Medulla oblongata (tissue), 1 donor: ENCODE measurements around the gene UVRAG.
"Not testable (repeated sequence)": the region's sequence is repeated elsewhere in the genome, so short reads cannot be mapped to it uniquely, and the experiment has no call there.

Experiments
- DNase-seq: peaks from one replicate; pipeline ENCODE4 v3.0.0-alpha.2; 2015; ENCODE audit errors: extremely low spot score

UVRAG gene

DNA sequence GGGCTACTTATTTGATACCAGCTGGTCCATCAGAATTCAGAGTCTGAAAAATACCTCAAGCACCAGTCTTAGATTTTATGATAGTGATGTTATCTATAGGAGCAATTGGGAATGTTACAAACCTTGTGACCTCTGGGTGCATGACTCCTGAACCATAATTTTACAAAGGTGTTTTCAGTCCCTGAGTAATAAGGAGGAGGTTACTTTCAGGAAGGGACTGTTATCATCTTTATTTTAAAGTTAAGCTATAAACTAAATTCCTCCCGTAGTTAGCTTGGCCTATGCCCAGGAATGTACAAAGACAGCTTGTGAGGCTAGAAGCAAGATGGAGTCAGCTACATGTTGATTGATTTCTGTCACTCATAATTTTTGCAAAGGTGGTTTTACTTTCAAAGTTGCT lies 101.9 kb downstream of the UVRAG start:
- DNase-seq: no peak

DNA sequence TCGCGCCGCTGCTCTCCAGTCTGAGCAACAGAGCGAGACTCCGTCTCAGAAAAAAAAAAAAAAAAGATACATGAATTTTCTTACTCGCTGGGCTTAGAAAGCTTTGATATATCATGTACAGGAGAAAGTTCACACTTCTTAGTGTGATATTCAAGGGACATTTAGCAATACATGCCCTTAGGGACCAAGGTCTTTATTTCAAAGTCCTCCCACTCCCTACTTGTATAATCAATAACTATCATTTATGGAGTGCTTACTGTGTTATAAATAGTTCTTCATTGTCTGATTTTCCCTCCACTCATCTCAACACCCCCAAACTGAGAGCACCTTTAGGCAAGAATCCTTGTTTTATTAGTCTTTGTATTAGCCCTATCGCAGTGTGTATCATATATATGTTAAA lies 103.3 kb downstream of the UVRAG start:
- no peak for DNase-seq

DNA sequence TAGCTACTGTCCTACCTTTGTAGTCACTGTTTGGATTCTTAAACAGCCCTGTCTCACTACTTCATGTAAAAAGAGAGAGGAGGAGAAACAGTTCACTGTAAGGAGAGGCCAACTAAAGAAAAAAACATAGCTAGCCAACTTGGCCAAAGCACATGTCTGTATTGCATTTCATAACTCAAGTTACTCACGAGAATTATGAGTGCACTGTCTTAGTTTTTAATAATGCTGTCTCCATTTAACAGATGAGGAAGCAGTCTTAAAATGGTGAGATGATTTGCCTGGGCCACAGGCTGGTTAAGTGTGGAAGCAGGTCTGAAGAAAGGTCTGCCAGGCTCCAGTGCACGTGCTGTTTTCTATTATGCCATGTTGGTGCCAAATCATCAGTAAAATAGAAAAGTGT lies 104.5 kb downstream of the UVRAG start:
- DNase-seq: no peak

DNA sequence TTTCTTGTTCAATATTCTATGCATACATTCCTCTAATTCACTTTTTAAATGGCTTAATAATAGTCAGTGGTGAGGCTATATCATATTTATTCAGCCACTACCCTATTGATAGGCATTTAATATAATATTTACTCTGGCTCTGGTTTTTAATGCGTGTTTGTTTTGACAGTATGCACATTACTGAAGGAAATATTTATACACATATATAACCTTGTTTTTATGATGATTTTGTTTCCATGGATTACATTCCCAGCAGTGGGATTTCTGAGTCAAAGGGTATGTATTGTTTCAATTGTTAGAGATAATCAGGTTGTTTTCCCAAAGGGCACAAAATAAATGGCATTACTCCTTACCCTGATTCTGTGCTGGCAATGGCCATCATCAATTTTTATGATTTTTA lies 105.8 kb downstream of the UVRAG start:
- no peak for DNase-seq

DNA sequence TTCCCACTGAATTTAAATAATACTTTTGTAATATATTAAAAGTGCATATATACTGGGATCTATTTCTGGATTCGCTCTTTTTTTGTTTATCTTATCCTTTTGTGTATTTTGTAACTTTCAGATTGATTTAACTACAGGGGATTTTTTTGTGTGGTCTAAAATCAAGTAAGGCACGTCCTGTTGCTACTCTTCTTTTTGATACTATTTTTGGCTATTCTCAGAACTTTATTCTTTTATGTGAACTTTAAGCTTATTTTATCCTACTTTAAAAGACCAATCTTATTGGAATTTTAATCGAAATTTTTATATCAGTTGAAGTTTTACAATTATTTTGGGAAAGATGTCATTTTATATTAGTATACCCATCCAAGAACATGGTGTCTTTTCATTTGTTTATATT lies 106.8 kb downstream of the UVRAG start:
- no peak for DNase-seq

DNA sequence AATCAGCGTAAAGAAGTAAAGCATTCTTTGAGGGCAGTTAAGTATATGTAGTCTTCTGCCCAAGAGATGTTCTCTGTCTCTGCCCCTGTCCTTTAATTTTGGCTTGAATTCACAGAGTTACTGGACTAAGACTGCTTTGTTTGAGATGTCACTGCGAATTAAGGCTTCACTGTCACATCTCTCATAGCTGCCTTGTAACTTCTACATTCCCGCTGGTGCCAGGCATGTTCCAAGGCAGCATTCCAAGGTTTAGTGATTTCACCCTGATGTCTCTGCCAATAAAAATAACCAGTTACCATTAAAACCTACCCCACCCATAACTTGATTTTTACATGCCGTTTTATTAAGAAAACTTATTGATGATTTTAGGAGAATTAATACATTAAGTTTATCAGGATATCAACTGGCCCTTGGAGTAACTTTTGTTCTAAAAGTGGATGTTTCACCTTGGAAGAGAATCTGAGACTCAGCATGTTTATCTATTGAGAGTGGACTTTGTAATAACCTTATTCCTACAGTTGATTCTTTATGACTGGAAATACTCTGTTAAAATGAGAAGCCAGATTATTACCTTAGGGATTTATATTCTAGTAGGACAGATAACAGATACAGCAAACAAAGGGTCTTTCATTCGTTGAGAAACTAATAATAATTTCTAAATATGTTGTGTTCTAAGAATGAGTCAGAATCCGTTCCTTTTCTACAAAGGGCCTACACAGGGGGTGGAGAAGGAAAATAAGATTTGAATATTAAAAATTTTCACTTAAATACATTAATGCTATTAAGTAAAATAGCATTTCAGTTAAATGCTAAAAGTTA lies 110.2 kb downstream of the UVRAG start:
- DNase-seq: peak; percentile 76

DNA sequence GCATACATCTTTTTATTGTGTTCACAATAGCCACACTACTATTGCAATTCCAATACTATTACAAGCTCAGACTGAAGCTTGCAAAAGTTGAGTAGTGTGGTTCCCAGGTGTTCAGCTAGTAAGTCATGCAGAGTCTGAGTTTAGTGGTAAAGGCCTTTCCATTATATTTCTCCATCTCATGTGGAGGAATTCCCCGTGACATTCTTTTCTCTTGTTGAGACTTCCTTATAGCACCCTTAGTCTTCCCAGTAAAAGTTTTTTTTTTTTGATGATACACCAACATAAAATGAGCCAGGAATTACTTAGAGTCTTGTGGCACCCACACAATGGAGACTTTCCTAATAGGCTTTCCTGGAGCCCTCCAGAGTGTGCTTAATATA lies 110.8 kb downstream of the UVRAG start:
- DNase-seq: no peak

DNA sequence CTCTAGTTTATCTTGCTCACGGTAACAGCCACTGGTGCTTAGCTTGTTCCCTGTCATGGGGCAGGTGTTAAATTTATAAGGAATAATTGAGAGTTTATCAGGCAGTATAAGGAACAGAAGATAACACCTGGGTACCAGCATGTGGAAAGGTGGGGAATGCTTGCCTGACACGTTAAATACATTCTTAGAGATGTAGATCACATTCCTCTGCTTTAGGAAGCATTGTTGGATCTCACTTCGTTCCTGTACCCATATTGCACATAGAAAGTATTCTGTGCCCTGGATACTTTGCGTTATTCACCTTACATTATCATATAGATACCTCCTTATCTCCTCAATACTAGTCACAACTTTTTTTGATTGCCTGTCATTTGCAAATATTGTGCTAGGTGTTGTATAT lies 114.7 kb downstream of the UVRAG start:
- no peak for DNase-seq

DNA sequence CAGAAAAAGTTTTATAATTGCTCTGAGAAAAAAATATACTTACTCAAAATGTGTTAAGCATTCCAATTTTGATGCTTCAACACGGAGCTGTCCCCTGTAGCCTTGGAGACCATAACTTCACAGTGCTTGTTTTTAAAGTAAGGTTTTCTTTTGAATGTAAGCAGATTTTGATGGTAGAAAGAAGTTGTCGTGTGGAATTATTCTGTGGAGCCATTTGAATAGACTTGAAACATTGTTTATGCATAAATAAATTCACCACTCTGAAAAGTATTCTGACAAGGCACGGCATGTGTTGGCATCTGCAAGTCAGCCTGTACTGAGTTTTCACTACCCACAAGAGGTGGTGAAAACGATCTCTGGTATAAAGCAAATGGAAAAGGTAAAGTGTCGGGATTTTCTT lies 115.5 kb downstream of the UVRAG start:
- no peak for DNase-seq

DNA sequence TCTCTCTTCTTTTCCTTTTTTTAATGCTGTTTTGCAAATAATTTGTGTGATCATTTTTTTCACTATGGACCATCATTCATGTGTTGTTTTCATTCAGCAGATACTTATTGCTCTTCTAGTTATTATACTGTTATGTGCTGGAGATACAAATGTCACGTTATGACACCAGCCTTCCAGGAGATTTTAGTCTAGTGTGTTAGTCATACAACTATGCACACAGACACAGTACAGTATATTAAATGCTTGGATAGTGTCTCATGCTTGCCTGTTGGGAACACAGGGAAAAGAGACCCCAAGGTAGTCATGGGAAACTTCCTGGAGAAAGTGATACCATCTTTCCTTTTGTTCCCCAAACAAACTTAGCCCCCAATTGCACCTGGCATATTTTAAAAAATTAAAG lies 116.1 kb downstream of the UVRAG start:
- DNase-seq: no peak

DNA sequence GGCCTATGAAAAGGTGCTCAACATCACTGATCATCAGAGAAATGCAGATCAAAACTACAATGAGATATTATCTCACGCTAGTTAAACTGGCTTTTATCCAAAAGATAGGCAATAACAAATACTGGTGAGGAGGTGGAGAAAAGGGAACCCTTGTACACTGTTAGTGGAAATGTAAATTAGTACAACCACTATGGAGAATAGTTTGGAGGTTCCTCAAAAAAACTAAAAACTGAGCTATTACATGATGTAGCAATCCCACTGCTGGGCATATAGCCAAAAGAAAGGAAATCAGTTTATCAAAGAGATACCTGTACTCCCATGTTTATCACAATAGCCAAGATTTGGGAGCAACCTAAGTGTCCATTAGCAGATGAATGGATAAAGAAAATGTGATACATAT lies 118.7 kb downstream of the UVRAG start:
- not testable (repeated sequence) for DNase-seq

DNA sequence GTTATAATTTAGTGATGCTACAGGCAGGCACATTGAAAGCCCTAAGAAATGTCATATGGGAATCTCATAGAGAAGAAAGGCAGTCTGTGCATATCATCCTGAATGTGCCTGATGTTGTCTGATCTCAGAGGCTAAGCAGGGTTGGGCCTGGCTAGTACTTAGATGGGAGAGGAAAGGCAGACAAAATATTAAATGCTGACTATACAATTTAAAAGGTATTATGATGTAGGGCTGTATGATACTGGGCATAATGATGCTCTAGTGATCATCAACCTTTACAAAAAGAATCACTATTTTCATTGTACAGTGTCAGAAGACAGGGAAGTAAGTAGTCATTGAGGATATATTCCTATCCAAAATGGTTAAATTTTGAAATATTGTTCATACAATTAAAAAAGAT lies 119.8 kb downstream of the UVRAG start:
- DNase-seq: no peak

DNA sequence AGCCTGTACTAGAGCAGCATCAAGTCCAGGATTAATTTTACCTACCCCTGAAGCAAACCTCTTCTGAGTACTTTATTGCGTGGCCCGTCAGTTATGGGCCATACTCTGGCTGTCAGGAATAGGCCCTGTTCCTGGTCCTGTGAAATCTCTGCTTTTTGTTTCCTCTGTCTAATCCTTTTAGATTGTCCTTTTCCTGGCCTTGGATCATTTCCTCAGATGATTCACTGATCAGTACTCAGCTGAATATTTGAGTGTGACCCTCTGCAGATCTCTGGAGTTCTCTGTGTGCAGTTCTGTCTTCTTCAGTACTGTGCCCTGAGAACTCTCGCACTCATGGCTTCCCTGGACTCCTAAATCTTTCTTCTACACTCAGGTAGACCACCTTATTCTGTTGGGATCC lies 123.5 kb downstream of the UVRAG start:
- DNase-seq: no peak

DNA sequence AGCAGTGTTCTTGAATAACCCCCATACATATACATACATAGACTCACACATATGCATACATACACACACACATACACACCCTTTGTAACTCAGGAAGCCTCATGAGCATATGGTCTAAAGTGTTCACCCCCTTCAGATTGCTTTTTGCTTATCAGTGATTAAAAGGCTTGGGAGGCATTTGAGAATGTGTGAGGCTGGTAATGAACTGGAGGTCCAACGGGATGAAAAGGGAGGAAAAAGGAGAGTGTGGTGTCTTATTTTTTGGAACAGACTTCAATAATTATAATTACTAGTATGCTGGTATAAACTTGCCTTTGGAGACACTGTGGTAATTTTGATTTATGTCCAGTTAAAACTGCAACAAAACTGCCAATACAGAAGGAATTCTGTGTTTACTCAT lies 124.5 kb downstream of the UVRAG start:
- DNase-seq: no peak

DNA sequence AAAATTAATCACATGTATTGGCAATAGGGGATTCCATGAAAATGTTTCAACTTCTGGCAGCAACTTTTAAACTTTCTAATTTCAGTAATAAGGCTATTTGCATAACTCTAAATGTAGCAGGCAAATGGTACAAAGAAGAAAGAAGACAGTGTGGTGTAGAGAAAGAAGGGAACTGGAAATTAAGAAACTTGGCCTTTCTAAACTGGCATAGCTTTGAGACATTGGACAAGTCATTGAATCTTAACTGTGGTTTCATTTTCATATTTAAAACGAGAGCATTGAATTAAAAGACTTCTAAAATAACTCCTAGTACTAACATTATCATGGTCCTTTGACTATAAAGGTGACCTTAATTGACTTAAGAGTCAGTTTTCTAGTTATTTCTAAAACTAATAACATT lies 125.0 kb downstream of the UVRAG start:
- DNase-seq: no peak

DNA sequence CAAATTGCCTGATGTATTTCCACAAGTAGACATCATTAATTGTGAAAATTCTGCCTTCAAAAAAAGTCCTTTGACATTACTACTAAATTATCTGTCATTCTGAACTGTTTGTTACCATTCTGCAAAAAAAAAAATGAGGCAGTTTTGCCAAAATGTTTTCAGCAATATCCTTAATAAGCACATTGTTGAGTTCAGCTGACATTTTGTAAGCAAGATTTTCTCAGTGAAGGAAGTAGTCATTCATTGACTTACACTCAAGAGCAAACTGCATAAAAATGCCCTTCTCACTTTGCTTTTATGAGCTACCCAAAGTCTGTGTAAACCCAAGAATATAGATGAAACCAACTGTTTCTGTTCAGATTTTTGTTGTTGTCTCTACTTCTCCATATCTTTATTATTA lies 125.9 kb downstream of the UVRAG start:
- DNase-seq: no peak

DNA sequence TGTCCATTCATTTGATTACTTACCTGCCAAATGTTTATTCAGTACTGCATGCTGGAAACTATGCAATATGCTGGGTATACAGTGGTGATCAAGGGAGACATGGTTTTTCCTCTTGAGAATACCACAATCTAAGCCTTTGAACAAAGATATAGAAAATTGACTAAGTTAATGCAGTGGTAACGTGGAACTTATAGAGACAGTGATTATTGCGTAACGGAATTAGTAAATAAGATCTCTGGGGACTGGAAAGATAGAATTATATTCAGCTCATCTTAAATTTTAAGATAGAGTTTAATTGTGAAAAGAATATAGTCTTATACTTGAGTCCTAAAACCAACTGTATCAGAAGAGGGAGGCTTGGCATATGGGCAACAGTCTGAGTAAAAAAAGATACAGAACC lies 129.5 kb downstream of the UVRAG start:
- no peak for DNase-seq

DNA sequence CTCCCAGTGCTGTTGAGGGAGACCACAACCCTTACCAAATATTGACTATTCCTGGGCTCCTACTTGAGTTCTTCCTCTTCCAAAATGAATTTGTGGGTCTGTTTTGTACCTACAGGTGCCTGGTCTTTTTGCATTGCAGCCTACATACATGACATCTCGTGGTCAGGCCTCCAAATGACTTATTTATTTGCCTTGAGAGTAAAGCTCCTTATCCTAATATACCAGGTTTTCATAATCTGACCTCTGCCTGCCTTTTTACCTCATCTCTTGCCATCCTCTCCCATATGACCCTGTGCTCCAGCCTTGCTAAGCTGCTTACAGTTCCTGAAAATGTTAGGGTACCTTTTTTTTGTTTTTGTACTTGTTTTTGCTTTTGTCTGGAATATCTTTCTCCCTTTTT lies 130.4 kb downstream of the UVRAG start:
- DNase-seq: no peak

DNA sequence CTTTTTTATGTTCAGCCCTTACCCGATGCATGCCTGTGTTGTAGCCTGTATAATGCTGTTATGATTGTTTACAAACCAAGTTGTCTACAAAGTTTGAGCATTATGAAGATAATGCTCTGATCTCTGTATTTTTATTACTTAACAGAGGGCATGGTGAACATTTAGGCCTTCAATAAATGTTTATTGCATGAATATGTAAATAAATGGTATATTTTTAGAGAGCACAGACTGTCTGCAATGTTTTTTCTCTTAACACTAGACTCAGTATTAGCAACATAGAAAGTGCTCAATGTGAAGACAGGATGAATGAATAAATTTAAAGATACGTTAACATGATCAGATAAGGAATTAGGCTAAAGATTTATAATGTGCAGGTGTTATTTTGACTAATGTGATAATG lies 130.9 kb downstream of the UVRAG start:
- no peak for DNase-seq

DNA sequence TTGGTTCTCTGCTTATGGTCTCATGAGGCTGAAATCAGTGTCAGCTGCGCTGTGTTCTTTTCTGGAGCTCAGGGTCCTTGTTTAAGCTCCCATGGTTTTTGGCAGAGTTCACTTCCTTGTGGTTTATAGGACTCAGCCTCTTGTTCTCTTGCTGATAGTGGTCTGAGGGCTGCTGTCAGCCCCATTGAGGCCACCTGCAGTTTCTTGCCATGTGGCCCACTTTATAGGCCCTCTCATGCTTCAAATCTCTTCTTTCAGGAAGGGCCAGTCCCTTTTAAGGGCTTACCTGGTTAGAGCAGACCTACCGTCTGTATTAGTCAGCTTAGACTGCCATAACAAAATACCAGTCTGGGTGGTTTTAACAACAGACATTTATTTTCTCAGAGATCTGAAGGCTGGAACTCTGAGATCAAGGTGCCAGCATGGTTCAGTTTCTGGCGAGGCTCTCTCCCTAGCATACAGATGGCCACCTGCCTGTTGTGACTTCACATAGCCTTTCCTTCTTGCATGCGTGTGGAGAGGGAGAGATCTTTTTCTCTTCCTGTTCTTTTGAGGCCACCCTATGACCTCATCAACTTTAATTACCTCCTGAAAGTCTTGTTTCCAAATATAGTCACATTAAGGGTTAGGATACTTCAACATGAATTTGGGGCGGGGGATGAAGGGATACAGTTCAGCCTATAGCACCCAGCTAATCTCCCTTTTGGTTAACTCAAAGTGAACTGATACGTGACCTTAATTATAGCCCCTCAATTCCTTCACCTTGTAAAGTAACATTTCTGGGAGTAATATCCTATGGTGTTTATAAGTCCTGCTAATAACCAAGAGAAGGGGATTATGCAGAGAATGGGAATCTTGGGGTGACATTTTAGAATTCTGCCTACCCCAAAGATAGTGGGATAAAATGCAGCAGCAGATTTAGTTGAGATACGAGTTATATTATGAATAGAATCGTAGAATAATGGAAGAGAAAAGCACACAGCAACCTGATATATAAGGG lies 131.8 kb downstream of the UVRAG start:
- DNase-seq: peak; percentile 68

DNA sequence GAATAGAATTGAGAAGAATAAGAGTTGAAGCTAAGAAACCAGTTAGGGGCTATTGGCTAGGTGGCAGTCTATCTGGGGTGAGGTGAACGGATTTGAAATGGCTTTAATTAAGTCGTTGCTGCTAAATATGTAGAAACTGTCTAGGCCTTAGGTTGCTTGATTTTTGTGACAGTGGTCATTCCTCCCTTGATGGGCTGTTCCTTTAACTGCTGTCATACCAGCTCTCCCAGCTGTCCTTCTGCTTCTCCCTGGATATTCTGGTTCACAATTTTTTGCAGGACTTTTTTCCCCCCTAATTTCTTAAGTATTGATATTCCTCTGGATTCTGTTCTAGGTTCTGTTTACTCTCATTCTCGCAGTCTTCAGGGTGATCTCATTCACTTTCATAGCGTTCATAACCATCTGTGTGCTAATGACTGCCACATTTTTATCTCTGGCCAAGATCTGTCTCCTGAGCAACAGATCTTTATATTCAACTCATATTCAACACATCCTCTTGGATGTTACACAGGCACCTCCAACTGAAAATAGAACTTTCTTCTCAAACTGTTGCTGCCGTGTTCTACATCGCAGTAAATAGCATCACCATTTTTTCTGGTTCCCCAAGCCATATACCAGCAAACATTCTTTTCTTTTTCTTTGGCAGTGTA lies 134.1 kb downstream of the UVRAG start:
- no peak for DNase-seq

DNA sequence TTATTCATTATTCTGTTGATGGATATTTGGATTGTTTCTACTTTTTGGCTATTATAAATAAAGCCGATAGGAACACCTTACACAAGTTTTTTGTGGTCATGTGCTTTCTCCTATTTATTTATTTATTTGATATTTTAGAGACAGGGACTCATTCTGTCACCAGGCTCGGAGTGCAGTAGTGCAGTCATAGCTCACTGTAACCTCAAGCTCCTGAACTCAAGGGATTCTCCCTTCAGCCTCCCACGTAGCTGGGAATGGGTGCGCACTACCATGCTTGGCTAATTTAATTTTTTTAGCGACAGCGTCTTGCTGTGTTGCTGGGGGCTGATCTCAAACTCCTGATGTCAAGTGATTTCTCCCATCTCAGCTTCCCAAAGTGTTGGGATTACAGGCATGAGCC lies 135.1 kb downstream of the UVRAG start:
- DNase-seq: no peak
